HG02571 (cell line): ENCODE measurements around the gene OSBP2.

Source experiments
- ATAC-seq: cut with Tn5 transposase; IDR thresholded peaks from one replicate; pipeline ENCODE4 v1.9.1; 2021; ENCODE audit warnings: mild to moderate bottlenecking, moderate library complexity; ENCODE audit not compliant: unreplicated experiment

The OSBP2 gene, protein sequence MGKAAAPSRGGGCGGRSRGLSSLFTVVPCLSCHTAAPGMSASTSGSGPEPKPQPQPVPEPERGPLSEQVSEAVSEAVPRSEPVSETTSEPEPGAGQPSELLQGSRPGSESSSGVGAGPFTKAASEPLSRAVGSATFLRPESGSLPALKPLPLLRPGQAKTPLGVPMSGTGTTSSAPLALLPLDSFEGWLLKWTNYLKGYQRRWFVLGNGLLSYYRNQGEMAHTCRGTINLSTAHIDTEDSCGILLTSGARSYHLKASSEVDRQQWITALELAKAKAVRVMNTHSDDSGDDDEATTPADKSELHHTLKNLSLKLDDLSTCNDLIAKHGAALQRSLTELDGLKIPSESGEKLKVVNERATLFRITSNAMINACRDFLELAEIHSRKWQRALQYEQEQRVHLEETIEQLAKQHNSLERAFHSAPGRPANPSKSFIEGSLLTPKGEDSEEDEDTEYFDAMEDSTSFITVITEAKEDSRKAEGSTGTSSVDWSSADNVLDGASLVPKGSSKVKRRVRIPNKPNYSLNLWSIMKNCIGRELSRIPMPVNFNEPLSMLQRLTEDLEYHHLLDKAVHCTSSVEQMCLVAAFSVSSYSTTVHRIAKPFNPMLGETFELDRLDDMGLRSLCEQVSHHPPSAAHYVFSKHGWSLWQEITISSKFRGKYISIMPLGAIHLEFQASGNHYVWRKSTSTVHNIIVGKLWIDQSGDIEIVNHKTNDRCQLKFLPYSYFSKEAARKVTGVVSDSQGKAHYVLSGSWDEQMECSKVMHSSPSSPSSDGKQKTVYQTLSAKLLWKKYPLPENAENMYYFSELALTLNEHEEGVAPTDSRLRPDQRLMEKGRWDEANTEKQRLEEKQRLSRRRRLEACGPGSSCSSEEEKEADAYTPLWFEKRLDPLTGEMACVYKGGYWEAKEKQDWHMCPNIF

DNA sequence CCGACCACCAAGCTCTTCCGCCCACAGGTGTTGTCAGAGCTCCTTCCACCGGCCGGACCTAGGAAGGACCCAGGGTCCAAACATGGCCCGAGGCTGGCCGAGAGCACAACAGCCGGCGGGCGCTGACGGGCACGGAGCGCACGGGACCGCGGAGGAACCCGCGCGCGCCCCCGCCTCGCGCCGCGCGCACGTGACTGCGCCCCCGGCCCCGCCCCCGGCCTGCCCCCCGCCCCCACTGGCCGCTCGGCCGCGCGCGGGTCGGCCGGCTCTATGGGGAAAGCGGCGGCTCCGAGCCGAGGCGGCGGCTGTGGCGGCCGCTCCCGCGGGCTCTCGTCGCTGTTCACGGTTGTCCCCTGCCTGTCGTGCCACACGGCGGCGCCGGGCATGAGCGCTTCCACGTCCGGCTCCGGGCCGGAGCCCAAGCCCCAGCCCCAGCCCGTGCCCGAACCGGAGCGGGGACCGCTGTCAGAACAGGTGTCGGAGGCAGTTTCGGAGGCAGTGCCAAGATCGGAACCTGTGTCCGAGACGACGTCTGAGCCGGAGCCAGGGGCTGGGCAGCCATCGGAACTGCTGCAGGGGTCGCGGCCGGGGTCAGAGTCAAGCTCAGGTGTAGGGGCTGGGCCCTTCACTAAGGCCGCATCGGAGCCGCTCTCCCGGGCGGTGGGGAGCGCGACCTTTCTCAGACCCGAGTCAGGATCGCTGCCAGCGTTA is at the start of gene OSBP2:
OSBP2 (plus strand) TSS at position 235 of the 711 bp plus-strand sequence; CDS start at position 271, 36 bp downstream.
- ATAC-seq, result no peak

DNA sequence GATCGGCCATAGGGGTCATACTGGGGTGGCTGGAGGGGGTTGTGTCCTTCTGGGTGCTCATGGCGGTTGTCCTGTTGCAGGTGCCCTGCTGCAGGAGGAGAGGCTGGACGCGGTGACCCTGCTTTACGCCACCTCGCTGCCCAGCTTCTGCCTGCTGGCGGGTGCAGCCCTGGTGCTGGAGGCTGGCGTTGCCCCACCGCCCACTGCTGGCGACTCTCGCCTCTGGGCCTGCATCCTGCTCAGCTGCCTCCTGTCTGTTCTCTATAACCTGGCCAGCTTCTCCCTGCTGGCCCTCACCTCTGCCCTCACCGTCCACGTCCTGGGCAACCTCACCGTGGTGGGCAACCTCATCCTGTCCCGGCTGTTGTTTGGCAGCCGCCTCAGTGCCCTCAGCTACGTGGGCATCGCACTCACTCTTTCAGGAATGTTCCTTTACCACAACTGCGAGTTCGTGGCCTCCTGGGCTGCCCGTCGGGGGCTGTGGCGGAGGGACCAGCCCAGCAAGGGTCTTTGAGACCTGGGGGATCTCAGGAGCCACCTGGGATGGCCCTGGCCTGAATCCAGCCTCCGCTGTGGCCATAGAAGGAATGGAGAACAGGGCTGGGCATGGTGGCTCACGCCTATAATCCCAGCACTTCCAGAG is 48.0 kb upstream of the OSBP2 start:
- no peak for ATAC-seq

DNA sequence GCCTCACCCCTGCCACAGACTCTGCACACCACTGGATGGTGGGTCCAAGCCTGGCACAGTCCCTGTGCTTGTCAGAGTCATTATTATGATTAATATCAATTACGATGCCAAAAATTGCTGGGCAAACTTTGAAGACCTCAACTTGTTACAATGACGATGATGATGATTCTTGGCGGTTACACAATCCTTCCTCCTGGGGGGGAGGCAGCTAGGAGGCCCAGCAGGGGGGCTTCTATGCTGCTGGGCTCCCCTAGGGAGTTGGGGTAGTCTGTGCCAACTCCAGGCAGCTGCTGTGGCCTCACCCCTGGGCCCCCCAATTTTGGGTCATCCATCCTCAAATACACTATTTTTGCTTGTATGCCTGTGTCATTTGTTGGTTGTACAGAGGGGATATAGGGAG is 47.1 kb upstream of the OSBP2 start:
- no peak for ATAC-seq

DNA sequence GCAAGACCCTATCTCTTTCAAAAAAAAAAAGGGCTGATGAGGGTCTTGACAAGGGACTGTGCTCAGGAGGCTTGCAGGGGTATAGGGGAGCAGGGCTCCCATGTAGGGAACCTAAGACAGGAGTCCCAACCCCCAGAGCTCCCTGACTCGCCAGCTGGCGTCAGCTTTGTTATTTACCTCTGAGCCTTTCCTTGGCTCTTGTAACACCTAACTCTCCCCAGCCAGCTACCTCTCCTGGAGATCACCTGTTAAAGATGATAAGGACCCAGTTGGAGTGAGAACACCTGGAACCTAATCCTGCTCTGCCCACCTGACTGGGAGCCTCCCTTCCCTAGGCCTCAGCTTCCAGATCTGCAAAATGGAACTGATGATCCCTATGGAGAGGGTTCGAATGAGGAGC is 45.8 kb upstream of the OSBP2 start:
- ATAC-seq, result no peak

GRCh38 chr22:30649430-30650007 is 45.2 kb upstream of the OSBP2 start:
- no peak for ATAC-seq

- ATAC-seq, result no peak
Measured at GRCh38 chr22:30650508-30651116, 44.1 kb upstream of the OSBP2 start.

DNA sequence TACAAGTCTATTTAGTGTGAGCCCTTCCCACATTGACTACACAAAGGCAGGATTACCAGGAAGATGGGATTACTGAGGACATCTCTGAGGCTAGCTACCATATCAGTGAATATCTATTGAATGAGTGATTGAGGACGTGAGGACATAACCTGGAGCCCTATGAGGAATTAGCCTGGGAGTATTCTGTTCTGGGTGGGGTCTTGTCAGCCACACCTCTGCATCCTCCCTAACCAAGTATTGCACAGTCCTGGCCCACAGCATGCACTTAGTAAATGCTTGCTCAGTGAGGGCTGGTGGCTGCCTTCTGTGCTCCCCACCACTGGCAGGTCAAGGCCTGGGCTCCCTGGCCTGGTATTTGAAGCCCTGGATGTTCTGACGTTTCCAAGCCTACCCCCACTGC is 41.8 kb upstream of the OSBP2 start:
- no peak for ATAC-seq

- no peak for ATAC-seq
Measured at GRCh38 chr22:30654361-30654760, 40.3 kb upstream of the OSBP2 start.

DNA sequence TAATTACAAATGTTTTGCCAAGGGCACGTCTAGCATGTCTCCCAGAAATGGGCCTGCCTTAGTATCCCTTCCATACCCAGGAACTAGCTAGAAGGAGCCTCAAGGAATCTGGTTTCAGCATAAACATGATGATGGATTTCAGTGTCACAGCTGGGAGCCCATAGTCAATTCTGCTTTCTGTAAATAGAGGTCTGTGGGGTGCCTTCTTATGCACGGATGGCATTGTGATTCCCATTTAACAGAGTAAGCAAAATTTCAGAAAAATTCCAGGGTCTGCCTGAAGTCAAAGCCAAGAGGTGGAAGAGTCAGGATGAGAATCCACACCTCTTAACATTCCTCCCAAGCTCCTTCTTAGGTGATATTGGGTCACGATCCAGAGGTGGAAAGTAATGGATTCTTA is 39.1 kb upstream of the OSBP2 start:
- no peak for ATAC-seq

GRCh38 chr22:30662040-30662439 is 32.6 kb upstream of the OSBP2 start:
- no peak for ATAC-seq

GRCh38 chr22:30664798-30665197 is 29.9 kb upstream of the OSBP2 start:
- no peak for ATAC-seq

- no peak for ATAC-seq
Measured at GRCh38 chr22:30665266-30665665, 29.4 kb upstream of the OSBP2 start.

DNA sequence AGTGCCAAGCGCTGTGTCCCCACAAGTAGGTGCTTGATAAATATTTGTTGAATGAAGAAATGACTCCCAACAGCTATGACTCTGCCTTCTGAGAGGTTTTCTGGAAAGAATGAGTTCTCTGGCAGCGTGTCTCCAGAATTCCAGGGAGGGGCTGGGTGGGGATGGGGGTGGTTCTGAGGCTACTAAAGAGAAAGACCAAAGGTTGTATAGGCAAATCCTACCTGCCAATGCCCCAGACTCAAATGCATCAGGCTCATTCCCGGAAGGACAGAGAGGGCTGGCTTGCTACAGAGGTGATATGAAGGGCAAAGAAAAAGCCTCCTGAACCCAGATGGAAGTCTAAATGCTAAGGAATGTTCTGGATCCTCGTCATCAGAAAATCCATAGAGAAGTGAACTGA is 28.9 kb upstream of the OSBP2 start:
- ATAC-seq, result no peak

DNA sequence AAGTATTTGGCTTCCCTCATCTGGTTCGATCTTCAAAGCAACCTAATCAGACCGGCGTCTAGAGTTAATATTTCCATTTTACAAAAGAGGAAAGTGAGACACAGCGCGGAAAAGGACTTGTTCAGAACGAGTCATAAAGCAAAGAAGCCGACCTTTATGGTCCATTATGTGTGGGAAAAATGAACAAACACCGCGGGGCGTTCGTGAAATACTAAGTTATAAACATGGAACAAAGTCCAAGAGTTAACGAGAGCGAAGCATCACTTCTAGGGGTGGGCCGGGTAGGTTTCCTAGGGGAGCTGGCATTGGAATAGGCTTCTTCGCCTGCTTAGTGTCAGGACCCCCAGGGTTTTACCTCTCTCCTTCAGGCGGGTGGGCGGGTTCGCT is 27.6 kb upstream of the OSBP2 start:
- no peak for ATAC-seq

GRCh38 chr22:30667494-30668385 is 26.9 kb upstream of the OSBP2 start, which contains the start of gene DUSP18:
DUSP18 (minus strand) TSS chr22:30667875; CDS start chr22:30664003, 3,872 bp downstream.
- ATAC-seq, result peak; percentile 76

GRCh38 chr22:30668386-30668710 is 26.3 kb upstream of the OSBP2 start:
- peak; percentile 6 for ATAC-seq

- ATAC-seq, result no peak
Measured at GRCh38 chr22:30671071-30671470, 23.6 kb upstream of the OSBP2 start.

DNA sequence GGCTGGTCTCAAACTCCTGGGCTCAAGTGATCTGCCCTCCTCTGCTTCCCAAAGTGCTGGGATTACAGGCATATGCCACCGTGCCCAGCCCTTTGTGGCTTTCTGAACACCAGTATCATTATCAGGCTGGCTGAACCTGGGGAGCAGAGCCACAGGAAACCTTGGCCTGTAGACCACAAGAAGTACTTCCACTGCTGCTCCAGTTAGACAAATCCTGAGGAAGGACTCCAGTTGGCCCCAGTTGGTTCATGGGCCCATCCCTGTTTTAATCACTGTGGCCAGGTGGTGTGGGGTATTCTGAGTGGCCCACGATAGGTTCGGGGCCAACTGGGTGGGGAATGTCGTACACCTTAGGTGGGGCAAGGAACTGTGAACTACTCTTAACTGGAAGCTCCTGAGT is 21.5 kb upstream of the OSBP2 start:
- no peak for ATAC-seq

GRCh38 chr22:30674482-30674881 is 20.2 kb upstream of the OSBP2 start:
- no peak for ATAC-seq
